Measurements from ENCODE around the gene RABGAP1. TPM values are rescaled to one million over a fixed set of nuclear protein-coding genes. Genes with fewer than 3 reads are reported as not detected.

RABGAP1 gene
- total RNA-seq, 1 donor from 2014 or later = 55.8 TPM

GRCh38 chr9:122941582-122942234 lies 888 bp downstream of the RABGAP1 start:
- Histone ChIP-seq H3K9me3 (ENCODE audit: control insufficient read depth in 3 of 3, low read length in 3 of 3) (no peaks in the 10 kb centered on the region), H3K4me3 (ENCODE audit: low read length in 3 of 3) (peak overlapping the region; percentile 81 to 94 (median 88)), H3K27ac (ENCODE audit: low read depth, low read length) (peak overlapping the region; percentile 90), H3K9ac (ENCODE audit: low read depth in 1 of 3, low read length in 3 of 3) (peak overlapping the region; percentile 84 to 93 (median 88)), H3K36me3 (ENCODE audit: control insufficient read depth in 3 of 3, insufficient read depth in 3 of 3, low read length in 3 of 3) (peaks cover 0 to 7% (median 3%) of the 10 kb centered on the region in 3 donors), H3K4me1 (ENCODE audit: control insufficient read depth in 3 of 3, insufficient read depth in 3 of 3, low read length in 3 of 3) (peaks cover 14 to 18% (median 16%) of the 10 kb centered on the region in 3 donors), H3K27me3 (ENCODE audit: control insufficient read depth in 3 of 3, insufficient read depth in 3 of 3, low read length in 3 of 3) (no peaks in the 10 kb centered on the region)

- Histone ChIP-seq H3K4me3 (ENCODE audit: low read length in 3 of 3) (no peak overlapping the region), H3K36me3 (ENCODE audit: control insufficient read depth in 3 of 3, insufficient read depth in 3 of 3, low read length in 3 of 3) (peaks cover 0 to 2% (median 0%) of the 10 kb centered on the region in 3 donors), H3K27me3 (ENCODE audit: control insufficient read depth in 3 of 3, insufficient read depth in 3 of 3, low read length in 3 of 3) (no peaks in the 10 kb centered on the region), H3K27ac (ENCODE audit: low read depth, low read length) (no peak overlapping the region), H3K4me1 (ENCODE audit: control insufficient read depth in 3 of 3, insufficient read depth in 3 of 3, low read length in 3 of 3) (peaks cover 13 to 14% (median 14%) of the 10 kb centered on the region in 3 donors), H3K9me3 (ENCODE audit: control insufficient read depth in 3 of 3, low read length in 3 of 3) (no peaks in the 10 kb centered on the region), H3K9ac (ENCODE audit: low read depth in 1 of 3, low read length in 3 of 3) (no peak overlapping the region)
Measured at GRCh38 chr9:122944960-122945888, 4.4 kb downstream of the RABGAP1 start.

- H3K27me3 ChIP-seq (ENCODE audit: control insufficient read depth in 3 of 3, insufficient read depth in 3 of 3, low read length in 3 of 3) = no peaks in the 10 kb centered on the region
- peaks cover 0 to 2% (median 0%) of the 10 kb centered on the region in 3 donors for H3K36me3 ChIP-seq (ENCODE audit: control insufficient read depth in 3 of 3, insufficient read depth in 3 of 3, low read length in 3 of 3)
- H3K4me1 ChIP-seq (ENCODE audit: control insufficient read depth in 3 of 3, insufficient read depth in 3 of 3, low read length in 3 of 3) = peaks cover 6 to 10% (median 7%) of the 10 kb centered on the region in 3 donors
- H3K9ac ChIP-seq (ENCODE audit: low read depth in 1 of 3, low read length in 3 of 3) = no peak overlapping the region
- no peaks in the 10 kb centered on the region for H3K9me3 ChIP-seq (ENCODE audit: control insufficient read depth in 3 of 3, low read length in 3 of 3)
- no peak overlapping the region for H3K4me3 ChIP-seq (ENCODE audit: low read length in 3 of 3)
- H3K27ac ChIP-seq (ENCODE audit: low read depth, low read length) = no peak overlapping the region
Measured at GRCh38 chr9:122946461-122947005, 5.7 kb downstream of the RABGAP1 start.

GRCh38 chr9:122948313-122948712 lies 7.5 kb downstream of the RABGAP1 start:
- H3K27me3 ChIP-seq (ENCODE audit: control insufficient read depth in 3 of 3, insufficient read depth in 3 of 3, low read length in 3 of 3) = no peaks in the 10 kb centered on the region
- H3K9ac ChIP-seq (ENCODE audit: low read depth in 1 of 3, low read length in 3 of 3) = no peak overlapping the region
- H3K4me3 ChIP-seq (ENCODE audit: low read length in 3 of 3) = no peak overlapping the region
- no peaks in the 10 kb centered on the region for H3K9me3 ChIP-seq (ENCODE audit: control insufficient read depth in 3 of 3, low read length in 3 of 3)
- peaks cover 0 to 3% (median 0%) of the 10 kb centered on the region in 3 donors for H3K4me1 ChIP-seq (ENCODE audit: control insufficient read depth in 3 of 3, insufficient read depth in 3 of 3, low read length in 3 of 3)
- H3K36me3 ChIP-seq (ENCODE audit: control insufficient read depth in 3 of 3, insufficient read depth in 3 of 3, low read length in 3 of 3) = peaks cover 0 to 2% (median 0%) of the 10 kb centered on the region in 3 donors
- H3K27ac ChIP-seq (ENCODE audit: low read depth, low read length) = no peak overlapping the region

- Histone ChIP-seq H3K9me3 (ENCODE audit: control insufficient read depth in 3 of 3, low read length in 3 of 3) (no peaks in the 10 kb centered on the region), H3K9ac (ENCODE audit: low read depth in 1 of 3, low read length in 3 of 3) (no peak overlapping the region), H3K27ac (ENCODE audit: low read depth, low read length) (no peak overlapping the region), H3K4me3 (ENCODE audit: low read length in 3 of 3) (no peak overlapping the region), H3K27me3 (ENCODE audit: control insufficient read depth in 3 of 3, insufficient read depth in 3 of 3, low read length in 3 of 3) (no peaks in the 10 kb centered on the region), H3K36me3 (ENCODE audit: control insufficient read depth in 3 of 3, insufficient read depth in 3 of 3, low read length in 3 of 3) (no peaks in the 10 kb centered on the region), H3K4me1 (ENCODE audit: control insufficient read depth in 3 of 3, insufficient read depth in 3 of 3, low read length in 3 of 3) (peaks cover 0 to 3% (median 2%) of the 10 kb centered on the region in 3 donors)
Measured at GRCh38 chr9:122949696-122950095, 8.9 kb downstream of the RABGAP1 start.

- Histone ChIP-seq H3K9me3 (ENCODE audit: control insufficient read depth in 3 of 3, low read length in 3 of 3) (no peaks in the 10 kb centered on the region), H3K4me3 (ENCODE audit: low read length in 3 of 3) (no peak overlapping the region), H3K36me3 (ENCODE audit: control insufficient read depth in 3 of 3, insufficient read depth in 3 of 3, low read length in 3 of 3) (no peaks in the 10 kb centered on the region), H3K27me3 (ENCODE audit: control insufficient read depth in 3 of 3, insufficient read depth in 3 of 3, low read length in 3 of 3) (no peaks in the 10 kb centered on the region), H3K9ac (ENCODE audit: low read depth in 1 of 3, low read length in 3 of 3) (no peak overlapping the region), H3K4me1 (ENCODE audit: control insufficient read depth in 3 of 3, insufficient read depth in 3 of 3, low read length in 3 of 3) (peaks cover 0 to 3% (median 2%) of the 10 kb centered on the region in 3 donors), H3K27ac (ENCODE audit: low read depth, low read length) (no peak overlapping the region)
Measured at GRCh38 chr9:122950263-122950662, 9.4 kb downstream of the RABGAP1 start.

GRCh38 chr9:122951056-122951455 lies 10.2 kb downstream of the RABGAP1 start:
- no peaks in the 10 kb centered on the region for H3K36me3 ChIP-seq (ENCODE audit: control insufficient read depth in 3 of 3, insufficient read depth in 3 of 3, low read length in 3 of 3)
- H3K9me3 ChIP-seq (ENCODE audit: control insufficient read depth in 3 of 3, low read length in 3 of 3) = no peaks in the 10 kb centered on the region
- H3K4me3 ChIP-seq (ENCODE audit: low read length in 3 of 3) = no peak overlapping the region
- peak overlapping the region in 1 of 3 donors; percentile 21 for H3K9ac ChIP-seq (ENCODE audit: low read depth in 1 of 3, low read length in 3 of 3)
- H3K27me3 ChIP-seq (ENCODE audit: control insufficient read depth in 3 of 3, insufficient read depth in 3 of 3, low read length in 3 of 3) = no peaks in the 10 kb centered on the region
- peaks cover 0 to 3% (median 2%) of the 10 kb centered on the region in 3 donors for H3K4me1 ChIP-seq (ENCODE audit: control insufficient read depth in 3 of 3, insufficient read depth in 3 of 3, low read length in 3 of 3)
- no peak overlapping the region for H3K27ac ChIP-seq (ENCODE audit: low read depth, low read length)

- Histone ChIP-seq H3K27ac (ENCODE audit: low read depth, low read length) (no peak overlapping the region), H3K9ac (ENCODE audit: low read depth in 1 of 3, low read length in 3 of 3) (no peak overlapping the region), H3K4me3 (ENCODE audit: low read length in 3 of 3) (no peak overlapping the region), H3K36me3 (ENCODE audit: control insufficient read depth in 3 of 3, insufficient read depth in 3 of 3, low read length in 3 of 3) (peaks cover 0 to 1% (median 0%) of the 10 kb centered on the region in 3 donors), H3K27me3 (ENCODE audit: control insufficient read depth in 3 of 3, insufficient read depth in 3 of 3, low read length in 3 of 3) (no peaks in the 10 kb centered on the region), H3K9me3 (ENCODE audit: control insufficient read depth in 3 of 3, low read length in 3 of 3) (no peaks in the 10 kb centered on the region), H3K4me1 (ENCODE audit: control insufficient read depth in 3 of 3, insufficient read depth in 3 of 3, low read length in 3 of 3) (peaks cover 0 to 2% (median 0%) of the 10 kb centered on the region in 3 donors)
Measured at GRCh38 chr9:122954253-122954691, 13.5 kb downstream of the RABGAP1 start.

- H3K9ac ChIP-seq (ENCODE audit: low read depth in 1 of 3, low read length in 3 of 3) = no peak overlapping the region
- no peaks in the 10 kb centered on the region for H3K27me3 ChIP-seq (ENCODE audit: control insufficient read depth in 3 of 3, insufficient read depth in 3 of 3, low read length in 3 of 3)
- H3K27ac ChIP-seq (ENCODE audit: low read depth, low read length) = no peak overlapping the region
- peaks cover 0 to 2% (median 0%) of the 10 kb centered on the region in 3 donors for H3K4me1 ChIP-seq (ENCODE audit: control insufficient read depth in 3 of 3, insufficient read depth in 3 of 3, low read length in 3 of 3)
- H3K9me3 ChIP-seq (ENCODE audit: control insufficient read depth in 3 of 3, low read length in 3 of 3) = no peaks in the 10 kb centered on the region
- H3K36me3 ChIP-seq (ENCODE audit: control insufficient read depth in 3 of 3, insufficient read depth in 3 of 3, low read length in 3 of 3) = peaks cover 1 to 7% (median 5%) of the 10 kb centered on the region in 3 donors
- H3K4me3 ChIP-seq (ENCODE audit: low read length in 3 of 3) = no peak overlapping the region
Measured at GRCh38 chr9:122955961-122956360, 15.1 kb downstream of the RABGAP1 start.
